ENCODE data around the gene FAM13A. TPM values are rescaled to one million over a fixed set of nuclear protein-coding genes. Genes with fewer than 3 reads are reported as not detected.
"Not testable (repeated sequence)": the region's sequence is repeated elsewhere in the genome, so short reads cannot be mapped to it uniquely, and the experiment has no call there.

Gene FAM13A
- total and polyA plus RNA-seq, 7 donors: 3.8 to 76.0 (median 15.2) TPM

- Histone ChIP-seq H3K9me3 (no peaks in the 10 kb centered on the region), H3K4me1 (peaks cover 16% of the 10 kb centered on the region), H3K27ac (no peak overlapping the region), H3K27me3 (ENCODE audit: insufficient read depth in 3 of 3, low read length in 2 of 3) (no peaks in the 10 kb centered on the region), H3K4me3 (no peak overlapping the region), H3K36me3 (ENCODE audit: insufficient read depth in 1 of 2, low read depth in 1 of 2) (peaks cover 0 to 11% of the 10 kb centered on the region in 2 donors)
- no peak for TF ChIP-seq CTCF (IDR thresholded peaks at IDR 0.05)
- ATAC-seq (no peak), DNase-seq (no peak)
- intact Hi-C loops (cut with DNase I): loop anchor here (5.0 to 10.0 kb wide), 3 partner anchors 116 to 498 kb away; partner anchors contain the start of gene PYURF (in 1 of the 2)
- WGBS, 3 donors: 0 to 78% (median 49%) methylated on average over 1 of the region's 1 CpG
Measured at GRCh38 chr4:89023140-89023539, 33.8 kb downstream of the FAM13A start.

GRCh38 chr4:89022426-89023128 is 34.4 kb downstream of the FAM13A start:
- H3K9me3 ChIP-seq: no peaks in the 10 kb centered on the region
- H3K27ac ChIP-seq: peak overlapping the region; percentile 11
- TF ChIP-seq CTCF (IDR thresholded peaks at IDR 0.05): no peak
- H3K4me1 ChIP-seq: peaks cover 16% of the 10 kb centered on the region
- intact Hi-C loops (cut with DNase I): loop anchor here (5.0 to 10.0 kb wide), 3 partner anchors 115 to 498 kb away; partner anchors contain the start of gene PYURF (in 1 of the 2)
- ATAC-seq (peak; percentile 29 to 56 (median 38)), DNase-seq (no peak)
- peaks cover 0 to 17% of the 10 kb centered on the region in 2 donors for H3K36me3 ChIP-seq (ENCODE audit: insufficient read depth in 1 of 2, low read depth in 1 of 2)
- WGBS, 3 donors: 52 to 81% (median 62%) methylated on average over 7 of the region's 7 CpGs
- no peaks in the 10 kb centered on the region for H3K27me3 ChIP-seq (ENCODE audit: insufficient read depth in 3 of 3, low read length in 2 of 3)
- H3K4me3 ChIP-seq: no peak overlapping the region

- Histone ChIP-seq H3K4me3 (no peak overlapping the region), H3K36me3 (ENCODE audit: insufficient read depth in 1 of 2, low read depth in 1 of 2) (peaks cover 0 to 21% of the 10 kb centered on the region in 2 donors), H3K4me1 (peaks cover 16% of the 10 kb centered on the region), H3K27ac (no peak overlapping the region), H3K27me3 (ENCODE audit: insufficient read depth in 3 of 3, low read length in 2 of 3) (no peaks in the 10 kb centered on the region), H3K9me3 (no peaks in the 10 kb centered on the region)
- ATAC-seq (no peak), DNase-seq (no peak)
- TF ChIP-seq CTCF (IDR thresholded peaks at IDR 0.05): no peak
- WGBS, 3 donors: 66 to 76% (median 71%) methylated on average over 2 of the region's 2 CpGs
- intact Hi-C loops (cut with DNase I): loop anchor here (5.0 to 10.0 kb wide), 3 partner anchors 114 to 497 kb away; partner anchors contain the start of gene PYURF (in 1 of the 2)
Measured at GRCh38 chr4:89021684-89022083, 35.3 kb downstream of the FAM13A start.

- H3K27me3 ChIP-seq (ENCODE audit: insufficient read depth in 3 of 3, low read length in 2 of 3): no peaks in the 10 kb centered on the region
- peaks cover 0 to 22% of the 10 kb centered on the region in 2 donors for H3K36me3 ChIP-seq (ENCODE audit: insufficient read depth in 1 of 2, low read depth in 1 of 2)
- DNase-seq: no peak
- no peak for ATAC-seq
- H3K9me3 ChIP-seq: no peaks in the 10 kb centered on the region
- H3K27ac ChIP-seq: no peak overlapping the region
- no peak for TF ChIP-seq CTCF (IDR thresholded peaks at IDR 0.05)
- peaks cover 16% of the 10 kb centered on the region for H3K4me1 ChIP-seq
- no peak overlapping the region for H3K4me3 ChIP-seq
- 96 to 98% (median 97%) methylated on average over 1 of the region's 1 CpG for WGBS, 3 donors
- intact Hi-C loops (cut with DNase I): loop anchor here (5.0 to 10.0 kb wide), 3 partner anchors 114 to 496 kb away; partner anchors contain the start of gene PYURF (in 1 of the 2)
Measured at GRCh38 chr4:89021062-89021461, 35.9 kb downstream of the FAM13A start.

- H3K4me1 ChIP-seq; H3K27ac ChIP-seq; H3K27me3 ChIP-seq (ENCODE audit: insufficient read depth in 3 of 3, low read length in 2 of 3); H3K4me3 ChIP-seq; H3K9me3 ChIP-seq; DNase-seq; ATAC-seq; intact Hi-C loops (cut with DNase I): not testable (repeated sequence)
- peaks cover 0 to 32% of the 10 kb centered on the region in 2 donors for H3K36me3 ChIP-seq (ENCODE audit: insufficient read depth in 1 of 2, low read depth in 1 of 2)
- WGBS, 3 donors: 87 to 94% (median 91%) methylated on average over 10 of the region's 10 CpGs
Measured at GRCh38 chr4:89014897-89015296, 42.1 kb downstream of the FAM13A start.
